Measurements from ENCODE around the gene IMMP1L.
"Not testable (repeated sequence)": the region's sequence is repeated elsewhere in the genome, so short reads cannot be mapped to it uniquely, and the experiment has no call there.

- TF ChIP-seq, protein P1, sequence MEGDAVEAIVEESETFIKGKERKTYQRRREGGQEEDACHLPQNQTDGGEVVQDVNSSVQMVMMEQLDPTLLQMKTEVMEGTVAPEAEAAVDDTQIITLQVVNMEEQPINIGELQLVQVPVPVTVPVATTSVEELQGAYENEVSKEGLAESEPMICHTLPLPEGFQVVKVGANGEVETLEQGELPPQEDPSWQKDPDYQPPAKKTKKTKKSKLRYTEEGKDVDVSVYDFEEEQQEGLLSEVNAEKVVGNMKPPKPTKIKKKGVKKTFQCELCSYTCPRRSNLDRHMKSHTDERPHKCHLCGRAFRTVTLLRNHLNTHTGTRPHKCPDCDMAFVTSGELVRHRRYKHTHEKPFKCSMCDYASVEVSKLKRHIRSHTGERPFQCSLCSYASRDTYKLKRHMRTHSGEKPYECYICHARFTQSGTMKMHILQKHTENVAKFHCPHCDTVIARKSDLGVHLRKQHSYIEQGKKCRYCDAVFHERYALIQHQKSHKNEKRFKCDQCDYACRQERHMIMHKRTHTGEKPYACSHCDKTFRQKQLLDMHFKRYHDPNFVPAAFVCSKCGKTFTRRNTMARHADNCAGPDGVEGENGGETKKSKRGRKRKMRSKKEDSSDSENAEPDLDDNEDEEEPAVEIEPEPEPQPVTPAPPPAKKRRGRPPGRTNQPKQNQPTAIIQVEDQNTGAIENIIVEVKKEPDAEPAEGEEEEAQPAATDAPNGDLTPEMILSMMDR (conservative IDR thresholded peaks at IDR 0.05; ENCODE audit: low read length), result not testable (repeated sequence)
- TF ChIP-seq EZH2phosphoT487 (IDR thresholded peaks at IDR 0.05; ENCODE audit: borderline replicate concordance, low read depth, low read length), result not testable (repeated sequence)
Measured at GRCh38 chr11:31493762-31494161, 15.7 kb downstream of the IMMP1L start.
